OCI-LY7 (cell line): ENCODE measurements around the gene UBTD1. TPM values are rescaled to one million over a fixed set of nuclear protein-coding genes. Genes with fewer than 3 reads are reported as not detected.
A peak's percentile ranks its signal among the peaks of the same experiment; 100 is the strongest.

Source experiments
- BruUV-seq: library from RNA; stranded (reverse); fragments of 400-500 nt; replicated peaks from 2 replicates; lab custom pipeline; 2021; lab: Mats Ljungman, UMichigan
- CTCF ChIA-PET: fragments of 300-600 bp; sonication (Branson Sonifier 250); formaldehyde crosslinking; loops from one replicate; lab custom pipeline; 2022; ENCODE audit warnings: antibody characterized with exemption; ENCODE audit not compliant: unreplicated experiment; lab: Charles Lee
- POLR2A ChIA-PET: fragments of 300-600 bp; sonication (Branson Sonifier 250); formaldehyde crosslinking; loops from one replicate; lab custom pipeline; 2022; ENCODE audit warnings: antibody characterized with exemption; lab: Charles Lee
- DNase-seq: peaks from one replicate; pipeline ENCODE4 v3.0.0-alpha.2; 2015; ENCODE audit warnings: low spot score
- H2AFZ ChIP-seq: fragments of 200-600 bp; sonication (generic), shearing (Covaris generic); 2 replicates; pipeline ENCODE4 v1.6.1; 2014; ENCODE audit warnings: mild to moderate bottlenecking, antibody characterized with exemption, low read length, moderate library complexity
- H3K27ac ChIP-seq: fragments of 200-600 bp; sonication (generic); 2 replicates; pipeline ENCODE4 v1.5.1; 2014; ENCODE audit warnings: mixed run types, low read depth, mild to moderate bottlenecking, moderate library complexity, low read length, inconsistent platforms; ENCODE audit not compliant: poor library complexity, severe bottlenecking
- H3K36me3 ChIP-seq: fragments of 200-600 bp; sonication (generic); 2 replicates; pipeline ENCODE4 v1.6.1; 2014; ENCODE audit warnings: mild to moderate bottlenecking, antibody characterized with exemption, low read length, moderate library complexity, mixed read lengths; ENCODE audit not compliant: insufficient read depth
- H3K4me1 ChIP-seq: fragments of 200-600 bp; sonication (generic); 2 replicates; pipeline ENCODE4 v1.5.1; 2014; ENCODE audit warnings: mild to moderate bottlenecking, low read length; ENCODE audit not compliant: insufficient read depth, poor library complexity, severe bottlenecking
- H3K4me2 ChIP-seq: fragments of 200-600 bp; sonication (generic); 2 replicates; pipeline ENCODE4 v1.6.1; 2014; ENCODE audit warnings: mild to moderate bottlenecking, low read length
- H3K4me3 ChIP-seq: fragments of 200-600 bp; sonication (generic); 2 replicates; pipeline ENCODE4 v1.5.1; 2014; ENCODE audit warnings: mild to moderate bottlenecking, low read depth, low read length; ENCODE audit not compliant: poor library complexity, severe bottlenecking
- H3K79me2 ChIP-seq: fragments of 200-600 bp; sonication (generic); 2 replicates; pipeline ENCODE4 v1.6.1; 2016; ENCODE audit warnings: low read depth, mild to moderate bottlenecking, low read length, moderate library complexity, mixed read lengths; ENCODE audit not compliant: insufficient read depth
- H3K9me2 ChIP-seq: fragments of 200-600 bp; sonication (generic); 2 replicates; pipeline ENCODE4 v1.6.1; 2016; ENCODE audit warnings: mild to moderate bottlenecking, low read length, mixed read lengths; ENCODE audit not compliant: insufficient read depth
- H3K9me3 ChIP-seq: fragments of 200-600 bp; sonication (generic); 2 replicates; pipeline ENCODE4 v1.6.1; 2014; ENCODE audit warnings: mild to moderate bottlenecking, mixed run types, low read length, mixed read lengths
- H4K20me1 ChIP-seq: fragments of 200-600 bp; sonication (generic); 2 replicates; pipeline ENCODE4 v1.6.1; 2014; ENCODE audit warnings: mild to moderate bottlenecking, antibody characterized with exemption, low read length, moderate library complexity, mixed read lengths; ENCODE audit not compliant: insufficient read depth
- CTCF ChIP-seq: fragments of 200-600 bp; sonication (generic); conservative IDR thresholded peaks from 2 replicates; pipeline ENCODE4 v1.5.1; 2014; ENCODE audit warnings: mild to moderate bottlenecking, antibody characterized with exemption, low read length, moderate library complexity, mixed read lengths
- EZH2phosphoT487 ChIP-seq: fragments of 200-600 bp; sonication (generic); IDR thresholded peaks from 2 replicates; pipeline ENCODE4 v1.6.1; 2018; ENCODE audit warnings: low read depth, borderline replicate concordance, mild to moderate bottlenecking, mixed run types, antibody characterized with exemption, low read length, moderate library complexity, mixed read lengths
- intact Hi-C: fragments of 100-400 bp; cut with micrococcal nuclease; formaldehyde crosslinking; loops from one replicate; pipeline ENCODE4 v1.10.0; 2022; ENCODE audit not compliant: unreplicated experiment
- total RNA-seq, 2 experiments: library from RNA; depleted of rRNA in 1 of 2; stranded (reverse); fragments of >200 nt in 1 of 2; shearing (Covaris generic) in 1 of 2; gene quantifications; 2 replicates each; pipeline ENCODE4 v1.2.3, GENCODE V29; 2014 to 2022

Gene UBTD1
- total RNA-seq, 2 experiments from 2014 or later = 1.4 to 2.2 TPM

GRCh38 chr10:97499561-97500296 lies 1.0 kb downstream of the UBTD1 start:
- peak overlapping the region; percentile 81 for H3K4me3 ChIP-seq
- peaks cover 22% of the 10 kb centered on the region; the same call in 1 of the 2 replicates for H4K20me1 ChIP-seq
- intact Hi-C loops = loop anchor here (5.0 kb wide), 1 partner anchor 37 kb away; no protein-coding TSS in a partner anchor
- ChIA-PET POLR2A (interaction anchor here (0.6 to 0.7 kb wide), 2 partner anchors 17 to 66 kb away, joined by 3 read pairs; no protein-coding TSS in a partner anchor), CTCF (interaction anchor here (0.6 kb wide), 2 partner anchors 10 to 66 kb away, joined by 4 to 10 read pairs; no protein-coding TSS in a partner anchor)
- no TSS peak for BruUV-seq
- no peaks in the 10 kb centered on the region for H3K9me2 ChIP-seq
- DNase-seq = no peak
- H3K79me2 ChIP-seq = peaks cover 31% of the 10 kb centered on the region
- peak overlapping the region; percentile 82; the same call in 1 of the 2 replicates for H2AFZ ChIP-seq
- peak overlapping the region; percentile 97 for H3K4me2 ChIP-seq
- H3K27ac ChIP-seq = no peak overlapping the region
- no peak; the same call in 1 of the 2 replicates for TF ChIP-seq EZH2phosphoT487
- no peak for TF ChIP-seq CTCF
- H3K9me3 ChIP-seq = no peaks in the 10 kb centered on the region
- peaks cover 10% of the 10 kb centered on the region for H3K36me3 ChIP-seq
- H3K4me1 ChIP-seq = peaks cover 34% of the 10 kb centered on the region

GRCh38 chr10:97500297-97500575 lies 1.5 kb downstream of the UBTD1 start:
- no TSS peak for BruUV-seq
- intact Hi-C loops = no loop called here
- H3K9me2 ChIP-seq = no peaks in the 10 kb centered on the region
- peaks cover 26% of the 10 kb centered on the region for H3K79me2 ChIP-seq
- H2AFZ ChIP-seq = no peak overlapping the region
- peaks cover 28% of the 10 kb centered on the region for H3K4me1 ChIP-seq
- no peaks in the 10 kb centered on the region for H3K9me3 ChIP-seq
- POLR2A ChIA-PET = interaction anchor here (0.6 to 0.7 kb wide), 2 partner anchors 17 to 66 kb away, joined by 3 read pairs; no protein-coding TSS in a partner anchor
- H3K36me3 ChIP-seq = peaks cover 8% of the 10 kb centered on the region; the same call in 1 of the 2 replicates
- TF ChIP-seq CTCF = no peak
- no peak for TF ChIP-seq EZH2phosphoT487
- no peak for DNase-seq
- H3K27ac ChIP-seq = no peak overlapping the region
- CTCF ChIA-PET = no interaction called here
- peaks cover 19% of the 10 kb centered on the region; the same call in 1 of the 2 replicates for H4K20me1 ChIP-seq
- H3K4me2 ChIP-seq = no peak overlapping the region
- no peak overlapping the region for H3K4me3 ChIP-seq

GRCh38 chr10:97502916-97503315 lies 4.2 kb downstream of the UBTD1 start:
- TF ChIP-seq CTCF (no peak), EZH2phosphoT487 (no peak)
- intact Hi-C loops = no loop called here
- H3K36me3 ChIP-seq = no peaks in the 10 kb centered on the region
- no peak for DNase-seq
- no peaks in the 10 kb centered on the region for H3K9me2 ChIP-seq
- no peak overlapping the region for H2AFZ ChIP-seq
- H3K79me2 ChIP-seq = no peaks in the 10 kb centered on the region; the same call in 1 of the 2 replicates
- H3K4me1 ChIP-seq = peaks cover 8% of the 10 kb centered on the region
- no TSS peak for BruUV-seq
- no peak overlapping the region for H3K4me2 ChIP-seq
- POLR2A ChIA-PET = no interaction called here
- no peak overlapping the region for H3K27ac ChIP-seq
- no peaks in the 10 kb centered on the region for H4K20me1 ChIP-seq
- no peak overlapping the region for H3K4me3 ChIP-seq
- CTCF ChIA-PET = no interaction called here
- H3K9me3 ChIP-seq = no peaks in the 10 kb centered on the region
